OCI-LY1 (cell line): ENCODE measurements around the gene ZNF467.

Experiments used
- H2AFZ ChIP-seq: fragments of 200-600 bp; sonication (generic), shearing (Covaris generic); 2 replicates; pipeline ENCODE4 v1.6.0; 2014; ENCODE audit warnings: antibody characterized with exemption, mild to moderate bottlenecking, low read length
- H3F3A ChIP-seq: fragments of 200-600 bp; sonication (generic), shearing (Covaris generic); 2 replicates; pipeline ENCODE4 v1.6.0; 2014; ENCODE audit warnings: mild to moderate bottlenecking, antibody characterized with exemption, low read length, moderate library complexity; ENCODE audit not compliant: insufficient read depth
- H3K27ac ChIP-seq: fragments of 200-600 bp; sonication (generic); 2 replicates; pipeline ENCODE4 v1.5.1; 2014; ENCODE audit warnings: low read length, mixed run types, mild to moderate bottlenecking, low read depth; ENCODE audit not compliant: poor library complexity, severe bottlenecking
- H3K27me3 ChIP-seq: fragments of 200-600 bp; sonication (generic); 2 replicates; pipeline ENCODE4 v1.6.0; 2014; ENCODE audit warnings: antibody characterized with exemption, mild to moderate bottlenecking, low read length, moderate library complexity; ENCODE audit not compliant: insufficient read depth
- H3K36me3 ChIP-seq: fragments of 200-600 bp; sonication (generic); 2 replicates; pipeline ENCODE4 v1.6.1; 2014; ENCODE audit warnings: mild to moderate bottlenecking, antibody characterized with exemption, low read length, moderate library complexity, mixed read lengths; ENCODE audit not compliant: insufficient read depth
- H3K4me1 ChIP-seq: fragments of 200-600 bp; sonication (generic); 2 replicates; pipeline ENCODE4 v1.5.1; 2014; ENCODE audit warnings: mild to moderate bottlenecking, low read length, moderate library complexity; ENCODE audit not compliant: insufficient read depth, severe bottlenecking
- H3K4me2 ChIP-seq: fragments of 200-600 bp; sonication (generic), shearing (Covaris generic); 2 replicates; pipeline ENCODE4 v1.6.1; 2014; ENCODE audit warnings: low read length
- H3K4me3 ChIP-seq: fragments of 200-600 bp; sonication (generic); 2 replicates; pipeline ENCODE4 v1.5.1; 2014; ENCODE audit warnings: low read length, low read depth, mild to moderate bottlenecking, mixed read lengths; ENCODE audit not compliant: poor library complexity, severe bottlenecking
- H3K79me2 ChIP-seq: fragments of 200-600 bp; shearing (Covaris generic); 2 replicates; pipeline ENCODE4 v1.6.1; 2016; ENCODE audit warnings: mixed run types, low read length, mixed read lengths; ENCODE audit not compliant: insufficient read depth
- H3K9ac ChIP-seq: fragments of 200-600 bp; sonication (generic), shearing (Covaris generic); 2 replicates; pipeline ENCODE4 v1.6.1; 2014; ENCODE audit warnings: mild to moderate bottlenecking, low read length, mixed read lengths
- H3K9me2 ChIP-seq: fragments of 200-600 bp; sonication (generic), shearing (Covaris generic); 2 replicates; pipeline ENCODE4 v1.6.1; 2014; ENCODE audit warnings: low read depth, mild to moderate bottlenecking, low read length, mixed read lengths
- H3K9me3 ChIP-seq: fragments of 200-600 bp; shearing (Covaris generic); 2 replicates; pipeline ENCODE4 v1.6.1; 2014; ENCODE audit warnings: low read length, mixed read lengths
- H4K20me1 ChIP-seq: fragments of 200-600 bp; sonication (generic), shearing (Covaris generic); 2 replicates; pipeline ENCODE4 v1.6.0; 2016; ENCODE audit warnings: mild to moderate bottlenecking, low read length; ENCODE audit not compliant: insufficient read depth
- CTCF ChIP-seq: fragments of 200-600 bp; sonication (generic), shearing (Covaris generic); IDR thresholded peaks from 2 replicates; pipeline ENCODE4 v1.5.1; 2017; ENCODE audit warnings: mild to moderate bottlenecking, antibody characterized with exemption, low read length, moderate library complexity, mixed read lengths
- EZH2 ChIP-seq: fragments of 200-600 bp; sonication (generic), shearing (Covaris generic); IDR thresholded peaks from 2 replicates; pipeline ENCODE4 v1.8.0; 2017; ENCODE audit warnings: borderline replicate concordance, mixed run types, mild to moderate bottlenecking, antibody characterized with exemption, low read length, moderate library complexity, mixed read lengths

Gene ZNF467

GRCh38 chr7:149815661-149816266 lies 42.4 kb upstream of the ZNF467 start:
- no peaks in the 10 kb centered on the region for H3K9me2 ChIP-seq
- H3K4me2 ChIP-seq, result no peak overlapping the region
- no peaks in the 10 kb centered on the region for H3K4me1 ChIP-seq
- H4K20me1 ChIP-seq, result no peaks in the 10 kb centered on the region
- TF ChIP-seq CTCF (no peak), EZH2 (no peak)
- no peaks in the 10 kb centered on the region for H3K79me2 ChIP-seq
- no peaks in the 10 kb centered on the region for H3F3A ChIP-seq
- H3K9ac ChIP-seq, result no peak overlapping the region
- no peaks in the 10 kb centered on the region for H3K36me3 ChIP-seq
- no peak overlapping the region for H3K27ac ChIP-seq
- H2AFZ ChIP-seq, result no peak overlapping the region
- no peaks in the 10 kb centered on the region for H3K9me3 ChIP-seq
- no peaks in the 10 kb centered on the region; the same call in none of the 2 replicates for H3K27me3 ChIP-seq
- H3K4me3 ChIP-seq, result no peak overlapping the region

- Histone ChIP-seq H3K36me3 (no peaks in the 10 kb centered on the region), H3K27ac (no peak overlapping the region)
Measured at GRCh38 chr7:149815121-149815520, 41.7 kb upstream of the ZNF467 start.

GRCh38 chr7:149814494-149814893 lies 41.1 kb upstream of the ZNF467 start:
- Histone ChIP-seq H3F3A (no peaks in the 10 kb centered on the region), H3K9me3 (no peaks in the 10 kb centered on the region), H3K9me2 (no peaks in the 10 kb centered on the region), H3K27ac (no peak overlapping the region), H3K36me3 (no peaks in the 10 kb centered on the region), H3K4me3 (no peak overlapping the region), H3K27me3 (no peaks in the 10 kb centered on the region; the same call in none of the 2 replicates), H3K79me2 (no peaks in the 10 kb centered on the region), H2AFZ (no peak overlapping the region), H3K4me1 (no peaks in the 10 kb centered on the region), H3K4me2 (no peak overlapping the region), H4K20me1 (no peaks in the 10 kb centered on the region), H3K9ac (no peak overlapping the region)
- TF ChIP-seq CTCF (no peak), EZH2 (no peak)

More at GRCh38 chr7:149815121-149815520, 41.7 kb upstream of the ZNF467 start:
- Histone ChIP-seq H3K9ac (no peak overlapping the region), H3F3A (no peaks in the 10 kb centered on the region), H3K9me3 (no peaks in the 10 kb centered on the region), H3K79me2 (no peaks in the 10 kb centered on the region), H3K4me2 (no peak overlapping the region), H4K20me1 (no peaks in the 10 kb centered on the region), H3K27me3 (no peaks in the 10 kb centered on the region; the same call in none of the 2 replicates), H3K4me3 (no peak overlapping the region), H3K9me2 (no peaks in the 10 kb centered on the region), H2AFZ (no peak overlapping the region), H3K4me1 (no peaks in the 10 kb centered on the region)
- TF ChIP-seq EZH2, result no peak
- no peak for TF ChIP-seq CTCF
